TTC549 (cell line): ENCODE measurements around the gene SURF1.
"Not testable (repeated sequence)": the region's sequence is repeated elsewhere in the genome, so short reads cannot be mapped to it uniquely, and the experiment has no call there.

ENCODE experiments used
- FAIRE-seq: peaks from 2 replicates; lab custom pipeline; 2012; peaks lifted over from hg19 to GRCh38; lab: Jason Lieb, UNC

SURF1 gene

GRCh38 chr9:133356391-133357091, at the start of gene SURF1, which contains the start of gene SURF2:
TSS of gene SURF1 (minus strand) at chr9:133356487. CDS start at chr9:133356453, 34 bp downstream.
TSS of gene SURF2 (plus strand) at chr9:133356550. CDS start at chr9:133356593, 43 bp downstream.
- no peak for FAIRE-seq

GRCh38 chr9:133405508-133406438, 49.5 kb upstream of the SURF1 start:
- no peak for FAIRE-seq

GRCh38 chr9:133404454-133405002, 48.2 kb upstream of the SURF1 start:
- FAIRE-seq = no peak

- no peak for FAIRE-seq
Observed at GRCh38 chr9:133403766-133404453, 47.6 kb upstream of the SURF1 start.

- FAIRE-seq = no peak
Observed at GRCh38 chr9:133402689-133403088, 46.4 kb upstream of the SURF1 start.

- FAIRE-seq = no peak
Observed at GRCh38 chr9:133401588-133401987, 45.3 kb upstream of the SURF1 start.

GRCh38 chr9:133400292-133400691, 44.0 kb upstream of the SURF1 start:
- FAIRE-seq = no peak

- FAIRE-seq = no peak
Observed at GRCh38 chr9:133397895-133398294, 41.6 kb upstream of the SURF1 start.

GRCh38 chr9:133397370-133397769, 41.1 kb upstream of the SURF1 start:
- FAIRE-seq = no peak

- no peak for FAIRE-seq
Observed at GRCh38 chr9:133396952-133397351, 40.7 kb upstream of the SURF1 start.

GRCh38 chr9:133394687-133395271, 38.5 kb upstream of the SURF1 start:
- FAIRE-seq = no peak

- FAIRE-seq = no peak
Observed at GRCh38 chr9:133393399-133393798, 37.1 kb upstream of the SURF1 start.

GRCh38 chr9:133392308-133392707, 36.0 kb upstream of the SURF1 start:
- not testable (repeated sequence) for FAIRE-seq

- not testable (repeated sequence) for FAIRE-seq
Observed at GRCh38 chr9:133391449-133391848, 35.2 kb upstream of the SURF1 start.

GRCh38 chr9:133390713-133391112, 34.4 kb upstream of the SURF1 start:
- no peak for FAIRE-seq

GRCh38 chr9:133389562-133389961, 33.3 kb upstream of the SURF1 start:
- FAIRE-seq = no peak

- no peak for FAIRE-seq
Observed at GRCh38 chr9:133389025-133389557, 32.8 kb upstream of the SURF1 start.

- no peak for FAIRE-seq
Observed at GRCh38 chr9:133387680-133388079, 31.4 kb upstream of the SURF1 start.

GRCh38 chr9:133386338-133386737, 30.1 kb upstream of the SURF1 start:
- FAIRE-seq = no peak

GRCh38 chr9:133385452-133385851, 29.2 kb upstream of the SURF1 start:
- FAIRE-seq = no peak

- FAIRE-seq = no peak
Observed at GRCh38 chr9:133384736-133385321, 28.5 kb upstream of the SURF1 start.
